Activated naive CD8-positive, alpha-beta T cell treated with anti-CD3 and anti-CD28 coated beads for 36 hours (primary cell): ENCODE data around the gene KIF21B. TPM values are rescaled to one million over a fixed set of nuclear protein-coding genes. Genes with fewer than 3 reads are reported as not detected.
A peak's percentile ranks its signal among the peaks of the same experiment; 100 is the strongest.
"Not testable (repeated sequence)": the region's sequence is repeated elsewhere in the genome, so short reads cannot be mapped to it uniquely, and the experiment has no call there.

ENCODE experiments used
- DNase-seq: peaks from one replicate; pipeline ENCODE4 v3.0.0; 2021
- H3K27ac Mint-ChIP-seq: one replicate; pipeline ENCODE4 v1.8.0; 2022; ENCODE audit warnings: mild to moderate bottlenecking, moderate library complexity, mixed read lengths
- H3K27me3 Mint-ChIP-seq: one replicate; pipeline ENCODE4 v1.8.0; 2022; ENCODE audit warnings: mild to moderate bottlenecking, mixed read lengths
- H3K36me3 Mint-ChIP-seq: one replicate; pipeline ENCODE4 v1.8.0; 2021; ENCODE audit warnings: mild to moderate bottlenecking, mixed read lengths
- H3K4me1 Mint-ChIP-seq: one replicate; pipeline ENCODE4 v1.8.0; 2021; ENCODE audit warnings: mixed read lengths
- H3K4me3 Mint-ChIP-seq: one replicate; pipeline ENCODE4 v1.8.0; 2022; ENCODE audit warnings: mild to moderate bottlenecking, moderate library complexity, mixed read lengths
- H3K9me3 Mint-ChIP-seq: one replicate; pipeline ENCODE4 v1.8.0; 2022; ENCODE audit warnings: mixed read lengths
- total RNA-seq, 2 experiments: library from RNA; stranded (reverse); gene quantifications; one replicate each; pipeline ENCODE4 v1.2.3, GENCODE V29; 2021

Gene KIF21B
- total RNA-seq, 2 experiments from 2014 or later: 55.7 to 56.2 TPM

DNA sequence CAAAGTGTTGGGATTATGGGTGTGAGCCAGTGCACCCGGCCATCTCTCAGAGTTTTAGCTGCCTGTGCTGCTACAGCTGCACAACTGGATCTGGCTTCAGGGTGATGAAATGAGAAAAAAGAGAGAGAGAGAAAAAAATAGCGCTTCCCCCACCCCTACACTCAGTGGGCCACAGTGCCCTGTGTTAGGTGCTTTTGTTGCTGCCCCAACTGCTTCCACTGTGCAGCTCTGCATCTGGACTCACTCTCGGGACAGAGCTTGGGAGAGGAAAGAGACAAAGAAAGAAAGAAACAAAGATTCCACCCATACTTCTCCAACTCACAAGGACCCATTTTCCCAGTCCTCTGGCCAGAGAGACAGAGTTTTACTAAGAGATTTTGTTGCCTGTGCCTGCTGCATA lies 78.4 kb downstream of the KIF21B start:
- H3K4me3 Mint-ChIP-seq: no peak overlapping the region
- peaks cover 1% of the 10 kb centered on the region for H3K36me3 Mint-ChIP-seq

DNA sequence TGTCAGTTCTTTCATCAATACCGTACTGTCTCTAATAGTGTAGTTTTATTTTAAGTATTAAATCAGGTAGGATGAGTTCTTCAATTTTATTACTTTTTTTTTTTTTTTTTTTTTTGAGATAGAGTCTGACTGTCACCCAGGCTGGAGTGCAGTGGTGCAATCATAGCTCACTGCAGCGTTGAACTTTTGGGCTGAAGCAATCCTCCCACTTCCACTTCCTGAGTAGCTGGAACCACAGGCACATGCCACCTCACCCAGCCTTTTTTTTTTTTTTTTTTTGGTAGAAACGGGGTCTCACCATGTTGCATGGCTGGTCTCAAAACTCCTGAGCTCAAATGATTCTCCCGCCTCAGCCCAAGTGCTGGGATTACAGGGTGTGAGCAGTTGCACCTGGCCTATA lies 84.6 kb downstream of the KIF21B start:
- Mint-ChIP-seq H3K9me3 (peaks cover 12% of the 10 kb centered on the region), H3K4me3 (no peak overlapping the region), H3K4me1 (no peaks in the 10 kb centered on the region), H3K27ac (no peak overlapping the region), H3K36me3 (no peaks in the 10 kb centered on the region), H3K27me3 (no peaks in the 10 kb centered on the region)
- peak; percentile 13 for DNase-seq

More for the DNA sequence above, 78.4 kb downstream of the KIF21B start:
- DNase-seq: no peak
- H3K27me3 Mint-ChIP-seq: no peaks in the 10 kb centered on the region
- H3K9me3 Mint-ChIP-seq: peaks cover 24% of the 10 kb centered on the region
- no peak overlapping the region for H3K27ac Mint-ChIP-seq
- no peaks in the 10 kb centered on the region for H3K4me1 Mint-ChIP-seq

DNA sequence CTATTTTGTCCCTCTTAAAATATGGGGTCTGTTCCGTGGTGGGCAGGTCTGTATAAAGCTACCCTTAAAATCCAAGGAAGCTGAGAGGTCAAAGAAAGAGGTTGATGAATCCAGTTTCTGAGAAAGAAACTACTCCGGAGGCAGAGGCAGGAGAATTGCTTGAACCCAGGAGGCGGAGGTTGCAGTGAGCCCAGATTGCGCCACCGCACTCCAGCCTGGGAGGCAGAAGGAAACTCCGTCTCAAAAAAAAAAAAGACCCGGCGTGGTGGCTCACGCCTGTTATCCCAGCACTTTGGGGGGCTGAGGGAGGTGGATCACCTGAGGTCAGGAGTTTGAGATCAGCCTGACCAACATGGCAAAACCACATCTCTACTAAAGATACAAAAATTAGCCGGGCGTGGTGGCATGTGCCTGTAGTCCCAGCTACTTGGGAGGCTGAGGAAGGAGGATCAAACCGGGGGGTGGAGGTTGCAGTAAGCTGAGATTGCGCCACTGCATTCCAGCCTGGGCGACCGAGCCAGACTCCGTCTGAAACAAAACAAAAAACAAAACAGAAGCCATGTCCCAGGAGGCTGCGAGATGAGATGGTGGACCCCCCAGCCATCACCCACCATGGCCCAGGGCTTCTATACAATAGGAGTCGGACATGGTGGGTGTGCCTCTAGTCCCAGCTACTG lies 88.1 kb downstream of the KIF21B start:
- not testable (repeated sequence) for DNase-seq, H3K27me3 Mint-ChIP-seq, H3K27ac Mint-ChIP-seq, H3K9me3 Mint-ChIP-seq, H3K4me1 Mint-ChIP-seq, H3K4me3 Mint-ChIP-seq, H3K36me3 Mint-ChIP-seq

DNA sequence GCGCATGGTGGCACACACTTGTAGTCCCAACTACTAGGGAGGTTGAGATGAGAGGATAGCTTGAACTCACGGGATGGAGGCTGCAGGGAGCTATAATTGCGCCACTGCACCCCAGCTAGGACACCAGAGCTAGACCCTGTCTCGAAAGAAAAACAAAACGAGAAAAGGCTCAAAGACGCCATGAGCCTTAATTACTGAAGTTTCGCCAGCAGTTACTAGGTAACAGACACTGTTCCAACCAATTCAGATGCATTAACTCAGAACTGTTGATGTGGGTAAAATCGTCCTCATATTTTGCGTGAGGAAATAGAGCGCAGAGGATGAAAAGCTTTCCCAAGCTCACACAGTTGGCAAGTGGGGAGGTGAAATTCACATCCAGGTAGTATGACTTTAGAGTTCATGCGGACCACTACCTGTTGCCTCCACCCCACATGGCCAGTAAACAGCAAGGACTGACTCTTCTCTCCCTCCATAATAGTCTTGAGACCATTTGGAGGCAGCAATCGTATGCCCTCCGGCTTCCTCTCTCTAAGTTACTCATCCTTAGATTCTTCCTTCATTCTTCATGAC lies 88.8 kb downstream of the KIF21B start:
- peaks cover 3% of the 10 kb centered on the region for H3K27me3 Mint-ChIP-seq
- H3K4me1 Mint-ChIP-seq: no peaks in the 10 kb centered on the region
- no peak for DNase-seq
- H3K27ac Mint-ChIP-seq: no peak overlapping the region
- H3K36me3 Mint-ChIP-seq: no peaks in the 10 kb centered on the region
- no peaks in the 10 kb centered on the region for H3K9me3 Mint-ChIP-seq
- H3K4me3 Mint-ChIP-seq: no peak overlapping the region

DNA sequence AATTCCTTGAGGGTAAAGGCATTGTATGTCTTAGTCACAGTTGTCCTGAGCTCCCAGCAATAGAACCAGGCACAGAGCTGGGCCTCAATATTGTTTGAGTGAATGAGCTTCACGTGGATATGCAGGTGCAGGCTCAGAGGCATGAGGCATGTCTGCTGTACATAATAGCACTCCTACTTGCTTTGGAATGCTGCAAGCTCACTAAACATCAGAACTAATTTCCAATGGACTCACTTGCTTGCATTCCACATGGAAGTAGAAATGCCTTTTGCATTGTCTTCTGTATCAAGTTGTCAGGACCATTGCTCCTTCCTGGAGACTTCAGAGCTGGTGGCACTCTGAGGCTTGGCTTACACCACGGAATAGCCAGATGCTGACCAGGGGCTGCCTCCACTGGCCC lies 91.7 kb downstream of the KIF21B start:
- no peak for DNase-seq
- H3K27ac Mint-ChIP-seq: no peak overlapping the region
- H3K9me3 Mint-ChIP-seq: no peaks in the 10 kb centered on the region
- H3K4me3 Mint-ChIP-seq: no peak overlapping the region
- no peaks in the 10 kb centered on the region for H3K4me1 Mint-ChIP-seq
- no peaks in the 10 kb centered on the region for H3K36me3 Mint-ChIP-seq
- peaks cover 3% of the 10 kb centered on the region for H3K27me3 Mint-ChIP-seq

DNA sequence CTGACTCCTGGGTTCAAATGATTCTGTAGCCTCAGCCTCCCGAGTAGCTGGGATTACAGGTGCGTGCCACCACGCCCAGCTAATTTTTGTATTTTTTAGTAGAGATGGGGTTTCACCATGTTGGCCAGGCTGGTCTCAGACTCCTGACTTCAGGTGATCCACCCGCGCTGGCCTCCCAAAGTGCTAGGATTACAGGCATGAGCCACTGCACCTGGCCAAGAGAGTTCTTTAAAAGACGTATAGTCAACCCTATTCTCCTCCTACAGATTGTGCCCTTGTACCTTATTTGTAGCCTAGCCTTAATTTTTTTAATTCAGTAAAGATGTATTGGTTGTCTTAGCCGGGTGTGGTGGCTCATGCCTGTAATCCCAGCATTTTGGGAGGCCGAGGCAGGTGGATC lies 93.2 kb downstream of the KIF21B start:
- not testable (repeated sequence) for H3K27me3 Mint-ChIP-seq, H3K4me3 Mint-ChIP-seq, H3K36me3 Mint-ChIP-seq, H3K27ac Mint-ChIP-seq, DNase-seq, H3K9me3 Mint-ChIP-seq, H3K4me1 Mint-ChIP-seq

DNA sequence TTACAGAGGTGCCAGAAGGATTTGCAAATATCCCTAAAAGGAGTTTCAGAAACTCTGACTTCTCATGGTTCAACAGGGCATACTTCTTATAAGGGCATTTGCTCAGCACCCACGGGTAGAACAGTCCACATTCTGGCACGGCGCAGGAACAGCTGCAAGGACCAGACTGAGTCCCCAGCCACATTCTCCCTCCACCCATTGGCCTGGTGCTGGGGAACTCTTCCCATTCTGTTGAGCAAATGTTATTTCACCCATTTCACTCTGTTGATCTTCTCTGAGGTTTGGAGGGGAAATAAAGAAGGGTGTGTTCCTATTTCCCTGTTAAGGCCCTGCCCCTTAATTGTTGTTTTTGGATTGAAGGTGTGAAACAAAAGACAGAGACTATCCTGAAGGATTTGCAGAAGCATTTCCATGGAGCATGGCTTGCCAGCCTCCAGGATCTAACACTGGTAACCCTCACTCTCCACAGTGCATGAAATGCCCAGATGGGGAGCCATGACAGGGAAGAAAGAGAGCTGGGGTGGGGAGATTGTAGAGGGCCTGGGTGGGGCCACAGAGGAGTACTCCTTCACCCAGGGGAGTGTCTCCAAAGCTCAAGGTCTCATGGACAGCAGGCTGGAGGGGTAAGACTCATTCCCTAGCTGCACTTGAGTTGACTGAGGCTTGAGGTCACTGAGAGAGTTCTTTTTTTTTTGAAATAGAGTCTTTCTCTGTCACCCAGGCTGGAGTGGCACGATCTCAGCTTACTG lies 93.8 kb downstream of the KIF21B start:
- H3K36me3 Mint-ChIP-seq: no peaks in the 10 kb centered on the region
- H3K9me3 Mint-ChIP-seq: no peaks in the 10 kb centered on the region
- peaks cover 7% of the 10 kb centered on the region for H3K4me1 Mint-ChIP-seq
- H3K4me3 Mint-ChIP-seq: no peak overlapping the region
- peaks cover 3% of the 10 kb centered on the region for H3K27me3 Mint-ChIP-seq
- H3K27ac Mint-ChIP-seq: no peak overlapping the region
- DNase-seq: no peak

DNA sequence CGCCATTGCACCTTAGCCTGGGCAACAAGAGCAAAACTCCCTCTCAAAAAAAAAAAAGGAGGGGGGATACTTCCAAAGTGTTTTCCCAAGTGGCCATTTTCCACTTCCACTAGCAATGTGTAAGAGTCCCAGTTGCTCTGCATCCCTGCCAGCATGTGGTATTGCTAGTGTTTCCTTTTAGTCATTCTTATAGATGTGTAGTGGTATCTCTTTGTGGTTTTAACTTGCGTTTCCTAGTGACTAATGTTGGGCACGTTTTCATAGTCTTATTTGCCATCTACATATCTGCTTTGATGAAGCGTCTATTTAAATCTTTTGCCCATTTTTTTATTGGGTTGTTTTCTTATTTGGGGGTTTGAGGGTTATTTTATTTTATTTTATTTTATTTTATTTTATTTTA lies 97.7 kb downstream of the KIF21B start:
- Mint-ChIP-seq H3K9me3 (no peaks in the 10 kb centered on the region), H3K4me3 (no peak overlapping the region), H3K27ac (no peak overlapping the region), H3K27me3 (no peaks in the 10 kb centered on the region), H3K36me3 (no peaks in the 10 kb centered on the region), H3K4me1 (peaks cover 7% of the 10 kb centered on the region)
- no peak for DNase-seq

DNA sequence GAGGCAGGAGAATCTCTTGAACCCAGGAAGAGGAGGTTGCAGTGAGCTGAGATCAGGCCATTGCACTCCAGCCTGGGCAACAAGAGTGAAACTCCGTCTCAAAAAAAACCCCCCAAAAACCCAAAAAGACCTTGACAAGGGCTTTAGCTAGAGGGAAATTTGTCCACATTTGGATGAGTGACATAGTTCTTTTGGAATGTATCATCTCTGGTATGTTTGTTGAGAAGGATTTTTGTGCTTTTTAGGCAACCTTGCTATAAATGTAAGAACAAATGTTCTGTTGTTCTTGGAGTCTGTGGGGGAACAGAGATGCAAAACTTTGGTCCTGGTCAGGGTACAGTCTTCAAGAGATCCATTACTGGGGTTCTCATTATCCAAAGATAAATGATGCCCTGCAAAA lies 99.9 kb downstream of the KIF21B start:
- Mint-ChIP-seq H3K4me1 (peaks cover 7% of the 10 kb centered on the region), H3K27me3 (no peaks in the 10 kb centered on the region), H3K27ac (no peak overlapping the region), H3K9me3 (no peaks in the 10 kb centered on the region), H3K4me3 (no peak overlapping the region), H3K36me3 (no peaks in the 10 kb centered on the region)
- no peak for DNase-seq

DNA sequence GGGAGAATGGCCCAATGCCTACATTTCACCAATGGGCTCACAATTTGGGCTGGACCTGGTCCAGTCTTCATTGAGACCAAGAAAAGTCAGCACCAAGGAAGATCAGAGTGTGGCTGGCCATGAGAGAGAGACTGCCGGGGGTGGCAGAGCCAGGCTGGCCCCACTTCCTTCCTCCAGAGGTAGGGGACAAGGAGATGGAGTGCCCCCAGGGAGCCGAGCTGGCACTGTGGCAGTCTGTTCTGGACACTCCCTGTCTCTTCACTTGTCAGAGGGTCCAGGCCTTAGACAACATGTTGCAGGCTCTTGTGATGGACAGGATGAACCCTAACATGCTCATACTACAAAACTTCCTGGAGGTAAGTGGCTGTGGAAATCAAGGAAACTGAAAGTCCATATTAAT lies 101.1 kb downstream of the KIF21B start:
- H3K4me3 Mint-ChIP-seq: no peak overlapping the region
- H3K4me1 Mint-ChIP-seq: peaks cover 7% of the 10 kb centered on the region
- no peak overlapping the region for H3K27ac Mint-ChIP-seq
- H3K36me3 Mint-ChIP-seq: no peaks in the 10 kb centered on the region
- no peaks in the 10 kb centered on the region for H3K27me3 Mint-ChIP-seq
- no peak for DNase-seq
- no peaks in the 10 kb centered on the region for H3K9me3 Mint-ChIP-seq

DNA sequence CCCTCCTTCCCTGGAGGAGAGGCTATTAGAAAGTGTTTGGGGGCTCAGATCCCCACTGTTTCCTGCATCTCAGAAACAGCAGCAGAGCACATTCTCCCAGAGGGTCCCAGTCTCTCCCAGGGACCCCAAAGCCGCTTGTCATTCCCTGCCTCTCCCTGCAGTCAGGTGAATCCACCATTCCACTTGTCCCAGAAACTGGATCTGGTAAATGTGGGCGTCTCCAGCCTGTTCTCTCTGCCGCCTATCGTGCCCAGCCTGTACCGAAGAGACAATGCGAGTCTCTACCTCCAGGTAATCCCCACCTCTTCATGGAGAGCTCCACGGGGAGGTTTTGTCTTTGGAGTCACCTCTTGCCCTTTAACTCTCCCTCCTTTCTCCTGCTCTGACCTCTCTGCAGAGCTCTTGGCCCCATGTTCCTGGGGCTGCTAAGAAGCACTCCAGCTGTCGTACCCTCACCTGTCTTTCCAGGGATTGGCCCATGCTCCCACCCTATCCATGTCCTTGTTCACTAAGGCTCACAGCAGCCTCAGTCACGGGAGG lies 101.9 kb downstream of the KIF21B start:
- Mint-ChIP-seq H3K4me1 (peaks cover 7% of the 10 kb centered on the region), H3K4me3 (no peak overlapping the region), H3K9me3 (no peaks in the 10 kb centered on the region), H3K27me3 (no peaks in the 10 kb centered on the region), H3K27ac (no peak overlapping the region), H3K36me3 (no peaks in the 10 kb centered on the region)
- no peak for DNase-seq

Other genes with a start within 250 kb of the KIF21B start
- not detected for gene GPR25, start 150.7 kb downstream of the KIF21B start, total RNA-seq
- gene INAVA, start 128.8 kb downstream of the KIF21B start, total RNA-seq: under 1 TPM in 1 of 2 experiments, not detected in 1; 0.04 TPM
- gene CACNA1S, start 88.7 kb upstream of the KIF21B start, total RNA-seq: not detected
- gene ASCL5, start 103.5 kb upstream of the KIF21B start, total RNA-seq: under 1 TPM; 0.30 to 0.35 TPM
- gene TMEM9, start 130.8 kb upstream of the KIF21B start, total RNA-seq: 10 to 100 TPM; 28.2 to 29.8 TPM
- gene IGFN1, start 167.1 kb upstream of the KIF21B start, total RNA-seq: not detected